Stimulated activated CD4-positive, alpha-beta T cell treated with anti-CD3 and anti-CD28 coated beads, Interleukin-2, amount 100 ng/mL, for 48 hours (primary cell): ENCODE data around the gene STMP1.
A peak's percentile ranks its signal among the peaks of the same experiment; 100 is the strongest.

Experiments used
- DNase-seq, 2 donors: peaks; one replicate each; pipeline ENCODE4 v3.0.0-alpha.2; 2020

Gene STMP1

DNA sequence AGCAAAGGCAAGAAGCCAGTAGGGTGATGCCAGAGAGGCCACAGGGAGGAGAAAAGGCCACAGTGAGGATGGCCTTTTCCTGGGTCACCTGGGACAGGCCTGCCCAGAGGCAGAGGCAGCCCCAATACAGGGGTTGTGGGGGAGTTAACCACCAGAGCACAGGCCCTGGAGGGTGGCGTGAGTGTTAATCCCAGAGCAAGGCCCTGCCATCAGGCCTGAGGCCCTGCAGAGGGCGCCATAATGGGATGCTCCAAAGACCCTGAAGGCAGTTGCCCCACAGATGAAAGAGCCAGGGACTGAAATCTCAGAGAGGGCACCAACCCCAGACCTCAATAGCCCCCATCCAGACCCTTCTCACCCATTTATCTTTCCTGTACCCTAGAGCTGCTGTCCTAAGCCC, 41.8 kb downstream of the STMP1 start:
- DNase-seq: no peak

DNA sequence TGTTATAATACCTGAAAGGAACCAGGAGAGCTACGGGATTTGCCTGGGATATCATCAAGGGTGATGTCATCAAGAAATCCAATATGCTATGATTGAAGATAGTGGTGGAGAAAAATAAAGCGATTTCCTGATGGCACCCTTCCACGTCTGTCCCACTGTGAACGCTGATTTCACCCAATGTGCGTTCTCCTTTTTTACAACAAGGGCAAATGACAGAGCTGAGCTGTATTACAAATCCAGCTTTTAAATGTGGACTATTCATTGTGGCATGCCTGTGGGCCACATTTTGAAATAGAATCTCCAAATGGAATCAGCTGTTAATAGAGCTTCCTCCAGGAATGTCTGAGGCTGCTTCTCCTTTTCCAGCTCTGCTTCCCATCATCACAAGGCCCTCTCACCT, 42.4 kb downstream of the STMP1 start:
- no peak for DNase-seq

GRCh38 chr7:135706038-135706742, 43.9 kb downstream of the STMP1 start:
- no peak for DNase-seq

GRCh38 chr7:135706858-135707569, 44.7 kb downstream of the STMP1 start:
- DNase-seq: no peak

DNA sequence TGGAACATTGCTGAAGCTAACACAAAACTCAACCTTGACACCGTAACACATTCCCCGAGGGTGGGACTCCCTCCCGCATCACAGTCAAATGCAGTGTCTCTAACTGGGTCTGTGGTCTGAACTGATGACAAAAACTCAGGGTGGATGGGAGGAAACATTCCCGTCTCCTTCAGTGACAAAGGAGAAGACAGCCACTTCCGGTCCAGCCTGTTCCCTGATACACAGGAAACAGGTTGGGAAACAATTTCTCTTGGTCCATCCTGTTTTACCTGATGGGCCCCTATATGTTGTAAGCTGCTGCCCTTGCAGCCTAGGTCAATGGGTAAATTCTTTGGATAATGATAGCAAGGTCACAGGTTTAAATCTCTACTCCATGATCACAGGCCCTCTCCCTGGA, 45.3 kb downstream of the STMP1 start:
- DNase-seq: no peak

DNA sequence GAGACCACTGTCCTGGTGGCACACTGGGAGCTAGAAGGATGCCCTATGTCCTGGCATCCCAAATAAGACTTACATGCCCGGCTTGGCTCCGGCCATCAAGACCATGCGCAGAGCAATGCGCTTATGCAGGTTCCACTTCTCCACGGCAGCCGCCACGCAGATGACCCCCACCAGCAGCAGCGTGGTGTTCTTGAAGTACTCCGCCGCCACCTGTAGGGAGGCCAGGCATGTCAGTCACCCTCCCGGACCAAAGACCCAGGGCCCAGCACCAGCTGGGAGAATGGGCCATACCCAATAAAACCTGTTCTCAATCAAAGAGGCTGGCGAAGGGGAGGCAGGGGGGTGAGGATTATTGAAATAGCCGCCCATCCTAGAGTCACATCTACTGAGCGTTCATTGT, 45.7 kb downstream of the STMP1 start:
- DNase-seq: no peak

- no peak for DNase-seq
Measured at GRCh38 chr7:135709508-135709907, 47.2 kb downstream of the STMP1 start.

GRCh38 chr7:135710417-135711138, 48.3 kb downstream of the STMP1 start:
- DNase-seq: peak; percentile 5 to 20

- DNase-seq: no peak
Measured at GRCh38 chr7:135711139-135711469, 48.8 kb downstream of the STMP1 start.

GRCh38 chr7:135712182-135712782, 50.0 kb downstream of the STMP1 start:
- no peak for DNase-seq

DNA sequence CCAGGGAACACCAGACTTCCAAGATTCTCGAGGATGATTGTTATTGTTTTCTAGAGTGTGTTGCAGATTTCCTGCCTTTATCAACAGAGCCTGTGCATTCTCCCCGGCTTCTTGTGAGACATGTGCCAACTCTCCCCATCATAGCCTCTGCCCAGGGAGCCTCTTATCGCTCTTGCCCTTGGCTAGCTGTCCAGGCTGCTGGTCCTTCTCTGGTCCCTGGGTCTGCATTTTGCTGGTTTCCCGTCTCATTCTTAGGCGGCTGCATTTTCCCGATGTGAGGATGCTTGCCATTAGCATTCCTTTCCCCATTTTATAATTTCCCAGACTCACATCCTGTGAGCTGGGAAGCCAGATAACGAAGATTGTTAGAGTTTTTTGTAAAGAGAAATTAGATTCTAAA, 50.5 kb downstream of the STMP1 start:
- DNase-seq: no peak

GRCh38 chr7:135713836-135714470, 51.6 kb downstream of the STMP1 start:
- no peak for DNase-seq

DNA sequence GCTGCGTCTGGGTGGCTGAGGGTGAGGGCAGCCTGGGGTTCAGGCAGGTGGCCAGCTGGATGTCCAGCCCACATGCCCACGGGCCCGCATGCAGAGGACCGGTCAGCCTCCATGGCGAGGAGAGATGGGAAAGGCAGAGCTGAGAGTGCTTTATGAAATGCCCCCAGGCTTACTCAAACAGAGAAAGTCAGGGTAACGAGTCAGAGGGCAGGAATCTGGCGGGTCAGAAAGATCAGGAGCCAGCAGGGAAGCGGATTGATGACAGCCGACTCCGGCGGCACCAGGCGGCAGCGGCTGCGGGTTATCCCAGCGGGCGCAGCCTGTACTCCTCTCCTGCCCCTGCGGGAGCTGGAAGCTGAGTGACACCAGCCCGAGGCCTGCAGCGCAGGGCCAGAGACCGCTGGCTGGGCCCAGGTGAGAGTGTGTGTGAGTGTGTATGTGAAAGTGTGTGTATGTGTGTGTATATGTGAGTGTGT, 52.3 kb downstream of the STMP1 start:
- DNase-seq: no peak

DNA sequence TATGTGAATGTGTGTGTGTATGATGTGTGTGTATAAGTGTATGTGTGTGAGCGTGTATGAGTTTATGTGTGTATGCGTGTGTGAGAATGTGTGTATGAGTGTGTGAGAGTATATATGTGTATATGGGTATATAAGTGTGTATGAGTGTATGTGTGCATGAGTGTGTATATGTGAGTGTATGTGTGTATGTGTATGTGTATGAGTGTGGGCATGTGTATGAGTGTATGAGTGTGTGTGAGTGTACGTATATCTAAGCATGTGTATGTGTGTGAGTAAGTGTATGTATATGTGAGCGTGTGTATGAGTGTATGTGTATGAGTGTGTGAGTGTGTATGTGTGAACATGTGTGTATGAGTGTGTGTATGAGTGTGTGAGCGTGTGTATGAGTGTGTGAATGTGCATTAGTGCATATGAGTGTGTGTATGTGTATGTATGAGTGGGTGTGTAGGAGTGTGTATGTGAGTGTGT, 52.8 kb downstream of the STMP1 start:
- DNase-seq: no peak

- no peak for DNase-seq
Measured at GRCh38 chr7:135715673-135716072, 53.4 kb downstream of the STMP1 start.

GRCh38 chr7:135716677-135717238, 54.4 kb downstream of the STMP1 start:
- no peak for DNase-seq

DNA sequence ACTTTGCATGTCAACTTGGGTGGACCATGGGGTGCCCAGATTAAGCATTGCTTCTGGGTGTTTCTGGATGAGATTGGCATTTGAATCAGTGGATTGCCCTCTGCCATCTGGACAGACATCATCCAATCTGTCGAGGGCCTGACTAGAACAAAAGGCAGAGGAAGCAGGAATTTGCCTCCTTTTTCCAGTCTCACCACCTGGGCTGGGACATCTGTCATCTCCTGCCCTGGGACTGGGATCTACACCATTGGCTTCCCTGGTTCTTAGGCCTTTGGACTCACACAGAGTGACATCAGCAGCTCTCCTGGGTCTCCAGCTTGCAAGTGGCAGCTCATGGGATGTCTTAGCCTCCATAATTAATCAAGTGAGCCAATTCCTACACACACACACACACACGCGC, 55.4 kb downstream of the STMP1 start:
- no peak for DNase-seq

DNA sequence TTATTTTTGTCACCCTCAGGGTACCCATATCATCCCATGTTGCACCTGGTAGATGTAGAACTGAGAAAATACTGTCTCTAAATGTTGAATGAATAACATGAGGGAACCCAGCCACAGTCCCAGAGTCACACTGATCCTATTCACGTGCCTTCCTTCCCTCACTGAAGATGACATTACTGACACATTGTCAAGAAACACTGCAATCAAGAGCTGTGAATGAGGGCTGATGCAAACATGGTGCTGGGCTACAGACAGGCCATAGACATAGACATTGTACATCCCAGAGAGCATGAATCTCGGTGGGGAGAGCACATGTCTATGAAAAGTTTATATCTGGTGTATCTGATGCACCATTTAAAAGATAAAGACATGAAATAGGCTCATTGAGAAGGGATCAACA, 55.9 kb downstream of the STMP1 start:
- no peak for DNase-seq

- DNase-seq: no peak
Measured at GRCh38 chr7:135718794-135719437, 56.6 kb downstream of the STMP1 start.

GRCh38 chr7:135719688-135720087, 57.4 kb downstream of the STMP1 start:
- DNase-seq: no peak

GRCh38 chr7:135721198-135721820, 59.0 kb downstream of the STMP1 start:
- DNase-seq: no peak

- no peak for DNase-seq
Measured at GRCh38 chr7:135723411-135723810, 61.1 kb downstream of the STMP1 start.
